Measurements from ENCODE around the gene RNF187. TPM values are rescaled to one million over a fixed set of nuclear protein-coding genes. Genes with fewer than 3 reads are reported as not detected.

Gene RNF187
- total RNA-seq, 2 donors from 2014 or later = 103 to 112 TPM

DNA sequence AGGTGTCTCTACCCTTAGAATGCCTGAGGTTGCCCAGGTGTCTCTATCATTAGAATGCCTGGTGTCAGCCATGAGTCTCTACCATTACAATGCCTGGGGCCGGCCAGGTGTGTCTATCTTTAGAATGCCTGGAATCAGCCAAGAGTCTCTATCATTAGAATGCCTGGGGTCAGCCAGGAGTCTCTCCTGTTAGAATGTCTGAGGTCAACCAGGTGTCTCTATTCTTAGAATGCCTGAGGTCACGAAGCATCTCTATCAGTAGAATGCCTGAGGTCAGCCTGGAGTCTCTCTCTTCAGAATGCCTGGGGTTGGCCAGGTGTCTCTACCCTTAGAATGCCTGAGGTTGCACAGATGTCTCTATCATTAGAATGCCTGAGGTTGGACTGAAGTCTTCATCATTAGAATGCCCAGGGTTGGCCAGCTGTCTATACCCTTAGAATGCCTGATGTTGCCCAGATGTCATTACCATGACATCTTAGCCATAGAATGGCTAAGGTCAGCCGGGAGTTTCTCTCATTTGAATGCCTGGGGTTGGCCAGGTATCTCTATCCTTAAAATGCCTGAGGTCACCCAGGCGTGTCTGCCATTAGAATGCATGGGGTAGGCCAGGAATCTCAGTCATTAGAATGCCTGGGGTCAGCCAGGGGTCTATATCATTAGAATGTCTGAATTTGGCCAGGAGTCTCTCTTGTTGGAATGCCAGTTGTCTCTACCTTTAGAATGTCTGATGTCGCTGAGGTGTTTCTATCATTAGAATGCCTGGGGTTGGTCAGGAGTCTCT is 44.0 kb downstream of the RNF187 start:
- no peaks in the 10 kb centered on the region for H3K36me3 Mint-ChIP-seq (ENCODE audit: low read depth)
- Histone ChIP-seq H3K4me3 (ENCODE audit: low read length) (no peak overlapping the region), H3K4me1 (ENCODE audit: control insufficient read depth, insufficient read depth, low read length) (no peaks in the 10 kb centered on the region), H3K9ac (ENCODE audit: extremely low read depth, low read length, poor library complexity, severe bottlenecking) (no peak overlapping the region), H3K36me3 (ENCODE audit: control insufficient read depth, insufficient read depth, low read length) (no peaks in the 10 kb centered on the region), H3K27ac (ENCODE audit: low read depth, low read length) (no peak overlapping the region), H3K27me3 (ENCODE audit: control insufficient read depth, insufficient read depth, low read length, poor library complexity, severe bottlenecking) (no peaks in the 10 kb centered on the region), H3K9me3 (ENCODE audit: control insufficient read depth, low read length) (no peaks in the 10 kb centered on the region)
- peaks cover 52% of the 10 kb centered on the region for H3K9me3 Mint-ChIP-seq
- H3K4me1 Mint-ChIP-seq = no peaks in the 10 kb centered on the region
- TF ChIP-seq, protein P1, sequence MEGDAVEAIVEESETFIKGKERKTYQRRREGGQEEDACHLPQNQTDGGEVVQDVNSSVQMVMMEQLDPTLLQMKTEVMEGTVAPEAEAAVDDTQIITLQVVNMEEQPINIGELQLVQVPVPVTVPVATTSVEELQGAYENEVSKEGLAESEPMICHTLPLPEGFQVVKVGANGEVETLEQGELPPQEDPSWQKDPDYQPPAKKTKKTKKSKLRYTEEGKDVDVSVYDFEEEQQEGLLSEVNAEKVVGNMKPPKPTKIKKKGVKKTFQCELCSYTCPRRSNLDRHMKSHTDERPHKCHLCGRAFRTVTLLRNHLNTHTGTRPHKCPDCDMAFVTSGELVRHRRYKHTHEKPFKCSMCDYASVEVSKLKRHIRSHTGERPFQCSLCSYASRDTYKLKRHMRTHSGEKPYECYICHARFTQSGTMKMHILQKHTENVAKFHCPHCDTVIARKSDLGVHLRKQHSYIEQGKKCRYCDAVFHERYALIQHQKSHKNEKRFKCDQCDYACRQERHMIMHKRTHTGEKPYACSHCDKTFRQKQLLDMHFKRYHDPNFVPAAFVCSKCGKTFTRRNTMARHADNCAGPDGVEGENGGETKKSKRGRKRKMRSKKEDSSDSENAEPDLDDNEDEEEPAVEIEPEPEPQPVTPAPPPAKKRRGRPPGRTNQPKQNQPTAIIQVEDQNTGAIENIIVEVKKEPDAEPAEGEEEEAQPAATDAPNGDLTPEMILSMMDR (conservative IDR thresholded peaks at IDR 0.05) = no peak
- WGBS, 2 experiments (ENCODE audit: insufficient coverage in 1 of 2, insufficient read length in 1 of 2) = 69 to 75% methylated on average over 4 to 5 of the region's 5 CpGs
- H3K27ac Mint-ChIP-seq = no peak overlapping the region
- no peak overlapping the region for H3K4me3 Mint-ChIP-seq
- DNase-seq = no peak
- H3K27me3 Mint-ChIP-seq (ENCODE audit: insufficient read depth) = peaks cover 87% of the 10 kb centered on the region

DNA sequence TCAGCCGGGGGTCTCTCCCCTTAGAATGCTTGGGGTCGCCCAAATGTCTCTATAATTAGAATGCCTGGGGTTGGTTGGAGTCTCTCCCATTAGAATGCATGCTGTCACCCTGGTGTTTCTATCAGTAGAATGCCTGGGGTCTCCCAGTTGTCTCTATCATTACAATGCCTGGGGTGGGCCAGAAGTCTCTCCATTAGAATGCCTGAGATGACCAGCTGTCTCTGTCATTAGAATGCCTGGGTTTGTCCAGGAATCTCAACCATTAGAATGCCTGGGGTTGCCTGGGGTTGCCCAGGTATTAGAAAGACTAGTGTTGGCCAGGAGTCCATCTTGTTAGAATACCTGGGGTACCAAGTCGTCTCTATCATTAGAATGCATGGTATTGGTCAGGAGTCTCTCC is 51.6 kb downstream of the RNF187 start:
- TF ChIP-seq, protein P1 (conservative IDR thresholded peaks at IDR 0.05) = no peak
- WGBS, 2 experiments (ENCODE audit: insufficient coverage in 1 of 2, insufficient read length in 1 of 2) = 61 to 72% methylated on average over 3 of the region's 3 CpGs
- Mint-ChIP-seq H3K27ac (no peak overlapping the region), H3K9me3 (peaks cover 50% of the 10 kb centered on the region), H3K4me3 (no peak overlapping the region), H3K27me3 (ENCODE audit: insufficient read depth) (peaks cover 96% of the 10 kb centered on the region), H3K36me3 (ENCODE audit: low read depth) (no peaks in the 10 kb centered on the region), H3K4me1 (no peaks in the 10 kb centered on the region)
- H3K4me1 ChIP-seq (ENCODE audit: control insufficient read depth, insufficient read depth, low read length) = no peaks in the 10 kb centered on the region
- peaks cover 6% of the 10 kb centered on the region for H3K9me3 ChIP-seq (ENCODE audit: control insufficient read depth, low read length)
- H3K9ac ChIP-seq (ENCODE audit: extremely low read depth, low read length, poor library complexity, severe bottlenecking) = no peak overlapping the region
- no peaks in the 10 kb centered on the region for H3K27me3 ChIP-seq (ENCODE audit: control insufficient read depth, insufficient read depth, low read length, poor library complexity, severe bottlenecking)
- DNase-seq = no peak
- H3K4me3 ChIP-seq (ENCODE audit: low read length) = no peak overlapping the region
- H3K36me3 ChIP-seq (ENCODE audit: control insufficient read depth, insufficient read depth, low read length) = no peaks in the 10 kb centered on the region
- no peak overlapping the region for H3K27ac ChIP-seq (ENCODE audit: low read depth, low read length)

DNA sequence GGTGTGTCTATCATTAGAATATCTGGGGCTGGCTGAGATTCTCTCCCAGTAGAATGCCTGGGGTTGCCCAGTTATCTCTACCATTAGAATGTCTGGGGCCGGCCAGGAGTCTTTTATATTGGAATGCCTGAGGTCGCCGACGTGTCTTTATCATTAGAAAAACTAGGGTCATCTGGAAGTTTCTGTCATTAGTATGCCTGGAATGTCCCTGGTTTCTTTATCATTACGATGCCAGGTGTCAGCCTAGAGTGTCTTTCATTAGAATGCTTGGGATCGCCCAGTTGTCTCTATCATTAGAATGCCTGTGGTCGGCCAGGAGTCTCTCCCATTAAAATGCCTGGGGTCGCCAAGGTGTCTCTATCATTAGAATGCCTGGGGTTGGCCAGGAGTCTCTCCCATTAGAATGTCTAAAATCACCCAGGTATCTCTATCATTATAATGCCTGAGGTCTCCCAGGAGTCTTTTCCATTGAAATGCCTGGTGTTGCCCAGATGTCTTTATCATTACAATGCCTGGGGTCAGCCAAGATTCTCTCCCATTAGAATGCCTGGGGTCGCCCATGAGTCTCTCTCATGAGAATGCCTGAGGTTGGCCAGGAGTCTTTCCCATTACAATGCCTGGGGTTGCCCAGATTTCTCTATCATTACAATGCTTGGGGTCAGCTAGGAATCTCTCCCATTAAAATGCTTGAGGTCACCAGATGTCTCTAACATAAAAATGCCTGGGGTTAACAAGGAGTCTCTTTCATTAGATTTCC is 53.2 kb downstream of the RNF187 start:
- Mint-ChIP-seq H3K4me1 (no peaks in the 10 kb centered on the region), H3K9me3 (peaks cover 38% of the 10 kb centered on the region), H3K4me3 (no peak overlapping the region), H3K27ac (no peak overlapping the region), H3K27me3 (ENCODE audit: insufficient read depth) (peaks cover 95% of the 10 kb centered on the region), H3K36me3 (ENCODE audit: low read depth) (no peaks in the 10 kb centered on the region)
- H3K27ac ChIP-seq (ENCODE audit: low read depth, low read length) = no peak overlapping the region
- H3K9me3 ChIP-seq (ENCODE audit: control insufficient read depth, low read length) = peaks cover 6% of the 10 kb centered on the region
- no peak for DNase-seq
- H3K4me3 ChIP-seq (ENCODE audit: low read length) = no peak overlapping the region
- H3K36me3 ChIP-seq (ENCODE audit: control insufficient read depth, insufficient read depth, low read length) = no peaks in the 10 kb centered on the region
- no peaks in the 10 kb centered on the region for H3K4me1 ChIP-seq (ENCODE audit: control insufficient read depth, insufficient read depth, low read length)
- no peaks in the 10 kb centered on the region for H3K27me3 ChIP-seq (ENCODE audit: control insufficient read depth, insufficient read depth, low read length, poor library complexity, severe bottlenecking)
- TF ChIP-seq, protein P1 (conservative IDR thresholded peaks at IDR 0.05) = no peak
- no peak overlapping the region for H3K9ac ChIP-seq (ENCODE audit: extremely low read depth, low read length, poor library complexity, severe bottlenecking)
- whole genome bisulfite sequencing, 2 experiments (ENCODE audit: insufficient coverage in 1 of 2, insufficient read length in 1 of 2) = 49 to 61% methylated on average over 9 of the region's 9 CpGs

Measured in endodermal cell (in vitro differentiated cells).